Measurements from ENCODE around the gene NRROS. TPM values are rescaled to one million over a fixed set of nuclear protein-coding genes. Genes with fewer than 3 reads are reported as not detected.

Gene NRROS
- total RNA-seq, 4 donors from 2014 or later, result 2.5 to 3.7 TPM; not detected in 2

- peak; percentile 23 for DNase-seq
- intact Hi-C loops (cut with DNase I; ENCODE audit: low total_unique reads) (no loop called here), in situ Hi-C loops (cut with MboI; ENCODE audit: low pct_ligation_motif_present in 1 of 4, low pct_unique_long_range_greater_than_20kb in 1 of 4, low sequenced_read_pairs in 3 of 4) (loop anchor here in 2 of 4 donors (10.0 to 25.0 kb wide), 2 partner anchors 80 to 358 kb away; partner anchors contain the start of gene PIGZ (in 1 of the 2))
- H3K36me3 ChIP-seq, result no peaks in the 10 kb centered on the region
- H3K9me3 ChIP-seq, result no peaks in the 10 kb centered on the region
- H3K4me1 ChIP-seq, result peaks cover 0 to 2% (median 1%) of the 10 kb centered on the region in 4 donors
- H3K27ac ChIP-seq, result no peak overlapping the region
- WGBS, 2 donors (ENCODE audit: low coverage in 1 of 2), result 43% methylated on average over 13 of the region's 13 CpGs; no CpG with 5 or more reads in 1 of the 2 donors
- no peak overlapping the region for H3K4me3 ChIP-seq
- H3K27me3 ChIP-seq, result peaks cover 6% of the 10 kb centered on the region
- TF ChIP-seq POLR2A (IDR thresholded peaks at IDR 0.05), result no peak
- no peak for TF ChIP-seq POLR2AphosphoS5 (IDR thresholded peaks at IDR 0.05)
- no peak for TF ChIP-seq EP300 (IDR thresholded peaks at IDR 0.05; ENCODE audit: low read depth)
- no peak for TF ChIP-seq CTCF (IDR thresholded peaks at IDR 0.05)
Observed at GRCh38 chr3:196604548-196604947, 34.9 kb upstream of the NRROS start.

GRCh38 chr3:196608693-196609092 lies 30.8 kb upstream of the NRROS start:
- in situ Hi-C loops (cut with MboI; ENCODE audit: low pct_ligation_motif_present in 1 of 4, low pct_unique_long_range_greater_than_20kb in 1 of 4, low sequenced_read_pairs in 3 of 4), result loop anchor here (5.0 to 25.0 kb wide), 4 partner anchors 74 to 354 kb away; partner anchors contain the start of gene PIGZ (in 1 of the 4)

GRCh38 chr3:196609343-196609775 lies 30.1 kb upstream of the NRROS start:
- Histone ChIP-seq H3K4me3 (no peak overlapping the region), H3K36me3 (no peaks in the 10 kb centered on the region), H3K9me3 (no peaks in the 10 kb centered on the region), H3K27ac (peak overlapping the region in 3 of 4 donors; percentile 26 to 48 (median 27)), H3K27me3 (peaks cover 6% of the 10 kb centered on the region), H3K4me1 (peaks cover 0 to 27% (median 6%) of the 10 kb centered on the region in 4 donors)
- in situ Hi-C loops (cut with MboI; ENCODE audit: low pct_ligation_motif_present in 1 of 4, low pct_unique_long_range_greater_than_20kb in 1 of 4, low sequenced_read_pairs in 3 of 4) (loop anchor here (5.0 to 25.0 kb wide), 4 partner anchors 73 to 353 kb away; partner anchors contain the start of gene PIGZ (in 1 of the 4)), intact Hi-C loops (cut with DNase I; ENCODE audit: low total_unique reads) (loop anchor here (1.0 kb wide), 1 partner anchor 76 kb away; no protein-coding TSS in a partner anchor)
- 18 to 43% methylated on average over 1 to 5 of the region's 5 CpGs for WGBS, 2 donors (ENCODE audit: low coverage in 1 of 2)
- peak; percentile 95 for DNase-seq
- TF ChIP-seq EP300 (IDR thresholded peaks at IDR 0.05; ENCODE audit: low read depth) (no peak), CTCF (IDR thresholded peaks at IDR 0.05) (peak; percentile 90 to 92 (median 91)), POLR2A (IDR thresholded peaks at IDR 0.05) (no peak), POLR2AphosphoS5 (IDR thresholded peaks at IDR 0.05) (peak in 1 of 3 donors; percentile 32)

More at GRCh38 chr3:196608693-196609092, 30.8 kb upstream of the NRROS start:
- no peaks in the 10 kb centered on the region for H3K36me3 ChIP-seq
- intact Hi-C loops (cut with DNase I; ENCODE audit: low total_unique reads), result loop anchor here (1.0 kb wide), 1 partner anchor 77 kb away; no protein-coding TSS in a partner anchor
- TF ChIP-seq POLR2A (IDR thresholded peaks at IDR 0.05), result no peak
- no peak for TF ChIP-seq POLR2AphosphoS5 (IDR thresholded peaks at IDR 0.05)
- TF ChIP-seq CTCF (IDR thresholded peaks at IDR 0.05), result no peak
- TF ChIP-seq EP300 (IDR thresholded peaks at IDR 0.05; ENCODE audit: low read depth), result no peak
- H3K4me1 ChIP-seq, result peaks cover 0 to 27% (median 6%) of the 10 kb centered on the region in 4 donors
- DNase-seq, result no peak
- H3K27me3 ChIP-seq, result peaks cover 6% of the 10 kb centered on the region
- H3K9me3 ChIP-seq, result no peaks in the 10 kb centered on the region
- H3K27ac ChIP-seq, result no peak overlapping the region
- WGBS, 2 donors (ENCODE audit: low coverage in 1 of 2), result 91 to 97% methylated on average over 2 of the region's 2 CpGs
- no peak overlapping the region for H3K4me3 ChIP-seq

- peaks cover 6% of the 10 kb centered on the region for H3K27me3 ChIP-seq
- intact Hi-C loops (cut with DNase I; ENCODE audit: low total_unique reads), result loop anchor here (1.0 kb wide), 1 partner anchor 75 kb away; no protein-coding TSS in a partner anchor
- no peaks in the 10 kb centered on the region for H3K9me3 ChIP-seq
- H3K36me3 ChIP-seq, result no peaks in the 10 kb centered on the region
- H3K27ac ChIP-seq, result peak overlapping the region in 3 of 4 donors; percentile 26 to 48 (median 27)
- in situ Hi-C loops (cut with MboI; ENCODE audit: low pct_ligation_motif_present in 1 of 4, low pct_unique_long_range_greater_than_20kb in 1 of 4, low sequenced_read_pairs in 3 of 4), result loop anchor here (5.0 to 25.0 kb wide), 4 partner anchors 72 to 352 kb away; partner anchors contain the start of gene PIGZ (in 1 of the 4)
- DNase-seq, result no peak
- no peak for TF ChIP-seq EP300 (IDR thresholded peaks at IDR 0.05; ENCODE audit: low read depth)
- no peak for TF ChIP-seq POLR2A (IDR thresholded peaks at IDR 0.05)
- no peak for TF ChIP-seq POLR2AphosphoS5 (IDR thresholded peaks at IDR 0.05)
- no peak for TF ChIP-seq CTCF (IDR thresholded peaks at IDR 0.05)
- H3K4me1 ChIP-seq, result peaks cover 0 to 27% (median 6%) of the 10 kb centered on the region in 4 donors
- no peak overlapping the region for H3K4me3 ChIP-seq
- WGBS, 2 donors (ENCODE audit: low coverage in 1 of 2), result 76 to 81% methylated on average over 4 to 6 of the region's 6 CpGs
Observed at GRCh38 chr3:196609805-196610515, 29.5 kb upstream of the NRROS start.
